Jurkat, Clone E6-1 (cell line): ENCODE data around the gene DOCK4.

Experiments used
- DNase-seq: peaks from one replicate; pipeline ENCODE4 v3.0.0-alpha.2; 2011; ENCODE audit warnings: low read depth, low spot score
- H3K4me3 ChIP-seq: 2 replicates; pipeline ENCODE4 v1.5.1; 2011; ENCODE audit warnings: mild to moderate bottlenecking, low read length, control low read depth, moderate library complexity

DOCK4 gene

GRCh38 chr7:112069879-112070321 lies 136.3 kb downstream of the DOCK4 start:
- no peak for DNase-seq
- no peak overlapping the region for H3K4me3 ChIP-seq

- no peak overlapping the region for H3K4me3 ChIP-seq
- no peak for DNase-seq
Observed at GRCh38 chr7:112068967-112069366, 137.2 kb downstream of the DOCK4 start.

GRCh38 chr7:112067632-112068540 lies 138.3 kb downstream of the DOCK4 start:
- DNase-seq: no peak
- H3K4me3 ChIP-seq: no peak overlapping the region

GRCh38 chr7:112067200-112067599 lies 139.0 kb downstream of the DOCK4 start:
- H3K4me3 ChIP-seq: no peak overlapping the region
- no peak for DNase-seq

- DNase-seq: no peak
- H3K4me3 ChIP-seq: no peak overlapping the region
Observed at GRCh38 chr7:112065758-112066157, 140.4 kb downstream of the DOCK4 start.

- H3K4me3 ChIP-seq: no peak overlapping the region
- no peak for DNase-seq
Observed at GRCh38 chr7:112064627-112065385, 141.4 kb downstream of the DOCK4 start.

GRCh38 chr7:112063974-112064373 lies 142.2 kb downstream of the DOCK4 start:
- H3K4me3 ChIP-seq: no peak overlapping the region
- no peak for DNase-seq

GRCh38 chr7:112061051-112061450 lies 145.1 kb downstream of the DOCK4 start:
- no peak for DNase-seq
- no peak overlapping the region for H3K4me3 ChIP-seq

GRCh38 chr7:112060625-112061024 lies 145.6 kb downstream of the DOCK4 start:
- no peak for DNase-seq
- H3K4me3 ChIP-seq: no peak overlapping the region

GRCh38 chr7:112059675-112060074 lies 146.5 kb downstream of the DOCK4 start:
- no peak overlapping the region for H3K4me3 ChIP-seq
- no peak for DNase-seq

GRCh38 chr7:112058686-112059085 lies 147.5 kb downstream of the DOCK4 start:
- no peak overlapping the region for H3K4me3 ChIP-seq
- DNase-seq: no peak

GRCh38 chr7:112056409-112056808 lies 149.8 kb downstream of the DOCK4 start:
- no peak for DNase-seq
- no peak overlapping the region for H3K4me3 ChIP-seq

- no peak for DNase-seq
- no peak overlapping the region for H3K4me3 ChIP-seq
Observed at GRCh38 chr7:112053737-112054069, 152.5 kb downstream of the DOCK4 start.

- DNase-seq: no peak
- no peak overlapping the region for H3K4me3 ChIP-seq
Observed at GRCh38 chr7:112052993-112053736, 153.0 kb downstream of the DOCK4 start.

- no peak overlapping the region for H3K4me3 ChIP-seq
- DNase-seq: no peak
Observed at GRCh38 chr7:112052498-112052897, 153.7 kb downstream of the DOCK4 start.

- DNase-seq: no peak
- H3K4me3 ChIP-seq: no peak overlapping the region
Observed at GRCh38 chr7:112050250-112050881, 155.8 kb downstream of the DOCK4 start.

- no peak overlapping the region for H3K4me3 ChIP-seq
- no peak for DNase-seq
Observed at GRCh38 chr7:112049555-112050249, 156.5 kb downstream of the DOCK4 start.

GRCh38 chr7:112047421-112047820 lies 158.8 kb downstream of the DOCK4 start:
- no peak for DNase-seq
- H3K4me3 ChIP-seq: no peak overlapping the region

GRCh38 chr7:112045222-112045621 lies 161.0 kb downstream of the DOCK4 start:
- no peak for DNase-seq
- no peak overlapping the region for H3K4me3 ChIP-seq
